ENCODE results near the gene KCNQ1. TPM values are rescaled to one million over a fixed set of nuclear protein-coding genes. Genes with fewer than 3 reads are reported as not detected.

Gene KCNQ1
- total and polyA plus RNA-seq, 2 donors (not counting 1 experiment from before 2014, with no cell fraction given): 21.5 to 28.8 TPM

- Mint-ChIP-seq H3K27ac (no peak overlapping the region), H3K9me3 (ENCODE audit: insufficient read depth) (no peaks in the 10 kb centered on the region), H3K4me3 (no peak overlapping the region), H3K4me1 (peaks cover 66% of the 10 kb centered on the region), H3K27me3 (no peaks in the 10 kb centered on the region)
- no peak for ATAC-seq (ENCODE audit: low read depth)
- Histone ChIP-seq H3K79me2 (ENCODE audit: control insufficient read depth, insufficient read depth, low read length) (peaks cover 72% of the 10 kb centered on the region), H3K9me3 (ENCODE audit: control extremely low read depth in 1 of 3, control insufficient read depth in 2 of 3, insufficient read depth in 1 of 3, low read length in 2 of 3) (no peaks in the 10 kb centered on the region), H3K27ac (ENCODE audit: low read length in 2 of 2) (no peak overlapping the region), H3K4me2 (replicated peaks; ENCODE audit: low read depth, low read length, poor library complexity, severe bottlenecking) (peak overlapping the region; percentile 62), H3K27me3 (replicated peaks in 1 of 4; ENCODE audit: control extremely low read depth in 1 of 4, control insufficient read depth in 3 of 4, insufficient read depth in 4 of 4, low read length in 3 of 4) (no peaks in the 10 kb centered on the region), H3K9ac (ENCODE audit: low read length) (no peak overlapping the region), H3K36me3 (replicated peaks in 1 of 2; ENCODE audit: control extremely low read depth in 1 of 2, control insufficient read depth in 1 of 2, extremely low read depth in 1 of 2, insufficient read depth in 2 of 2, low read length in 1 of 2) (no peaks in the 10 kb centered on the region), H2AFZ (ENCODE audit: insufficient read depth, low read depth, low read length, poor library complexity, severe bottlenecking) (no peak overlapping the region), H3K4me3 (ENCODE audit: control extremely low read depth in 1 of 5, extremely low read depth in 1 of 5, insufficient read depth in 1 of 5, low read depth in 2 of 5, low read length in 4 of 5) (no peak overlapping the region), H4K20me1 (ENCODE audit: control insufficient read depth, insufficient read depth, low read length, poor library complexity, severe bottlenecking) (peaks cover 85% of the 10 kb centered on the region), H3K4me1 (ENCODE audit: control insufficient read depth in 2 of 2, insufficient read depth in 2 of 2, low read length in 2 of 2) (peaks cover 43 to 61% of the 10 kb centered on the region in 2 donors)
- ChIA-PET POLR2A (no interaction called here), CTCF (interaction anchor here (1.1 to 1.5 kb wide), 4 partner anchors 24 to 422 kb away, joined by 3 to 4 read pairs (median 4); no protein-coding TSS in a partner anchor)
- intact Hi-C loops (cut with micrococcal nuclease): no loop called here
- TF ChIP-seq EZH2 (IDR thresholded peaks at IDR 0.05; ENCODE audit: borderline replicate concordance, insufficient read depth, low read depth, low read length, poor library complexity, severe bottlenecking) (no peak), CTCF (IDR thresholded peaks at IDR 0.05) (no peak)
- no peak for DNase-seq
- WGBS (ENCODE audit: insufficient coverage): 92% methylated on average over 18 of the region's 20 CpGs
These were observed 20.6 kb downstream of the KCNQ1 start for GRCh38 chr11:2465202-2466068.

Measured in B cell (primary cell).